Activated CD4-positive, alpha-beta T cell treated with anti-CD3 and anti-CD28 coated beads, Interleukin-2, Interleukin-6, amounts not matched to agents 100 ng/mL and 50 ng/mL, durations not matched to agents 16 hours and 8 hours (primary cell): ENCODE measurements around the gene IGIP.
A peak's percentile ranks its signal among the peaks of the same experiment; 100 is the strongest.
"Not testable (repeated sequence)": the region's sequence is repeated elsewhere in the genome, so short reads cannot be mapped to it uniquely, and the experiment has no call there.

Experiments
- DNase-seq: peaks from one replicate; pipeline ENCODE4 v3.0.0-alpha.2; 2020

The IGIP gene

GRCh38 chr5:140142856-140143255 lies 17.1 kb downstream of the IGIP start:
- no peak for DNase-seq

GRCh38 chr5:140143521-140144258 lies 18.0 kb downstream of the IGIP start:
- no peak for DNase-seq

- DNase-seq, result no peak
These were observed 19.5 kb downstream of the IGIP start for GRCh38 chr5:140145256-140145655.

GRCh38 chr5:140145818-140146522 lies 20.2 kb downstream of the IGIP start:
- peak; percentile 62 for DNase-seq

- DNase-seq, result no peak
These were observed 20.7 kb downstream of the IGIP start for GRCh38 chr5:140146523-140146842.

GRCh38 chr5:140147460-140147859 lies 21.7 kb downstream of the IGIP start:
- DNase-seq, result no peak

- DNase-seq, result no peak
These were observed 22.8 kb downstream of the IGIP start for GRCh38 chr5:140148508-140148907.

GRCh38 chr5:140150201-140150600 lies 24.5 kb downstream of the IGIP start:
- DNase-seq, result no peak

GRCh38 chr5:140151144-140152021 lies 25.6 kb downstream of the IGIP start:
- DNase-seq, result no peak

GRCh38 chr5:140152022-140152999 lies 26.6 kb downstream of the IGIP start:
- no peak for DNase-seq

- DNase-seq, result no peak
These were observed 27.5 kb downstream of the IGIP start for GRCh38 chr5:140153255-140153654.

GRCh38 chr5:140153905-140154304 lies 28.2 kb downstream of the IGIP start:
- no peak for DNase-seq

- not testable (repeated sequence) for DNase-seq
These were observed 29.1 kb downstream of the IGIP start for GRCh38 chr5:140154710-140155381.

GRCh38 chr5:140157032-140157781 lies 31.5 kb downstream of the IGIP start:
- peak; percentile 91 for DNase-seq

GRCh38 chr5:140159014-140159927 lies 33.5 kb downstream of the IGIP start:
- no peak for DNase-seq

GRCh38 chr5:140162275-140162674 lies 36.5 kb downstream of the IGIP start:
- DNase-seq, result no peak

GRCh38 chr5:140162781-140163180 lies 37.0 kb downstream of the IGIP start:
- no peak for DNase-seq

GRCh38 chr5:140165101-140165922 lies 39.6 kb downstream of the IGIP start:
- no peak for DNase-seq

GRCh38 chr5:140165923-140166270 lies 40.2 kb downstream of the IGIP start:
- DNase-seq, result no peak
